PC-9 (cell line): ENCODE measurements around the gene SETD4. TPM values are rescaled to one million over a fixed set of nuclear protein-coding genes. Genes with fewer than 3 reads are reported as not detected.

Experiments used
- BruUV-seq: library from RNA; stranded (reverse); fragments of 400-500 nt; replicated peaks from 2 replicates; lab custom pipeline; 2021; lab: Mats Ljungman, UMichigan
- CTCF ChIA-PET: fragments of 300-600 bp; sonication (Branson Sonifier 250); formaldehyde crosslinking; loops from one replicate; lab custom pipeline; 2022; ENCODE audit warnings: antibody characterized with exemption; lab: Charles Lee
- POLR2A ChIA-PET: fragments of 300-600 bp; sonication (Branson Sonifier 250); formaldehyde crosslinking; loops from one replicate; lab custom pipeline; 2022; ENCODE audit warnings: antibody characterized with exemption; ENCODE audit not compliant: unreplicated experiment; lab: Charles Lee
- DNase-seq, 2 experiments: peaks; one replicate each; pipeline versions ENCODE4 v3.0.0 to v3.0.0-alpha.2; 2015 to 2022; ENCODE audit warnings: mixed read lengths in 1 of 2
- H2AFZ ChIP-seq: fragments of 200-600 bp; sonication (generic); 2 replicates; pipeline ENCODE4 v1.8.1; 2017; ENCODE audit warnings: antibody characterized with exemption
- H3F3A ChIP-seq: fragments of 200-600 bp; sonication (generic); 2 replicates; pipeline ENCODE4 v1.8.1; 2017; ENCODE audit warnings: antibody characterized with exemption, mild to moderate bottlenecking, low read depth; ENCODE audit not compliant: insufficient read depth
- H3K27ac ChIP-seq: fragments of 200-600 bp; sonication (generic); 2 replicates; pipeline ENCODE4 v1.6.1; 2016; ENCODE audit warnings: mixed run types
- H3K27me3 ChIP-seq: fragments of 200-600 bp; sonication (generic); 2 replicates; pipeline ENCODE4 v1.6.1; 2016; ENCODE audit warnings: low read depth, mixed run types; ENCODE audit not compliant: insufficient read depth
- H3K36me3 ChIP-seq: fragments of 200-600 bp; sonication (generic); 2 replicates; pipeline ENCODE4 v1.6.1; 2016; ENCODE audit warnings: low read depth, mixed run types
- H3K4me1 ChIP-seq: fragments of 200-600 bp; sonication (generic); replicated peaks from 2 replicates; pipeline ENCODE4 v1.6.1; 2016; ENCODE audit warnings: mixed run types; ENCODE audit not compliant: insufficient read depth
- H3K4me2 ChIP-seq: fragments of 200-600 bp; sonication (generic); 2 replicates; pipeline ENCODE4 v1.6.1; 2017; ENCODE audit warnings: mixed run types
- H3K4me3 ChIP-seq: fragments of 200-600 bp; sonication (generic); 2 replicates; pipeline ENCODE4 v1.6.1; 2016; ENCODE audit warnings: mixed run types
- H3K79me2 ChIP-seq: fragments of 200-600 bp; sonication (generic); 2 replicates; pipeline ENCODE4 v1.6.1; 2017; ENCODE audit warnings: low read depth, mixed run types
- H3K9me2 ChIP-seq: fragments of 200-600 bp; sonication (generic); 2 replicates; pipeline ENCODE4 v1.8.1; 2017; ENCODE audit warnings: mild to moderate bottlenecking; ENCODE audit not compliant: insufficient read depth
- H3K9me3 ChIP-seq: fragments of 200-600 bp; sonication (generic); 2 replicates; pipeline ENCODE4 v1.8.1; 2016; ENCODE audit warnings: low read depth; ENCODE audit not compliant: insufficient read depth
- H4K20me1 ChIP-seq: fragments of 200-600 bp; sonication (generic); 2 replicates; pipeline ENCODE4 v1.8.1; 2017; ENCODE audit not compliant: insufficient read depth
- CTCF ChIP-seq: fragments of 200-600 bp; sonication (generic); conservative IDR thresholded peaks from 2 replicates; pipeline ENCODE4 v1.6.1; 2017; ENCODE audit warnings: mixed run types, antibody characterized with exemption, mild to moderate bottlenecking, moderate library complexity
- EZH2 ChIP-seq: fragments of 200-600 bp; sonication (generic); IDR thresholded peaks from 2 replicates; pipeline ENCODE4 v1.8.0; 2017; ENCODE audit warnings: antibody characterized with exemption, low read depth
- intact Hi-C: fragments of 100-400 bp; cut with micrococcal nuclease; formaldehyde crosslinking; loops from one replicate; pipeline ENCODE4 v1.10.0; 2022; ENCODE audit not compliant: unreplicated experiment
- total RNA-seq: library from RNA; stranded (reverse); gene quantifications from 2 replicates; pipeline ENCODE4 v1.2.3, GENCODE V29; 2021

The SETD4 gene
- total RNA-seq, 1 experiment from 2014 or later, result 27.3 TPM

- Histone ChIP-seq H3K27me3 (no peaks in the 10 kb centered on the region), H3K27ac (no peak overlapping the region), H3K4me1 (no peaks in the 10 kb centered on the region), H3K4me3 (no peak overlapping the region), H4K20me1 (no peaks in the 10 kb centered on the region), H2AFZ (no peak overlapping the region), H3K4me2 (no peak overlapping the region), H3F3A (no peaks in the 10 kb centered on the region), H3K9me3 (no peaks in the 10 kb centered on the region), H3K9me2 (no peaks in the 10 kb centered on the region), H3K36me3 (no peaks in the 10 kb centered on the region), H3K79me2 (no peaks in the 10 kb centered on the region)
- intact Hi-C loops, result no loop called here
- CTCF ChIA-PET, result no interaction called here
- TF ChIP-seq EZH2 (no peak), CTCF (no peak)
- BruUV-seq, result no TSS peak
- POLR2A ChIA-PET, result no interaction called here
- no peak for DNase-seq
Measured at GRCh38 chr21:36097427-36098181, 37.3 kb upstream of the SETD4 start.

GRCh38 chr21:36096398-36097290 is 36.3 kb upstream of the SETD4 start:
- no peaks in the 10 kb centered on the region for H3K79me2 ChIP-seq
- H3K27ac ChIP-seq, result no peak overlapping the region
- TF ChIP-seq EZH2, result no peak
- no peak for TF ChIP-seq CTCF
- no peaks in the 10 kb centered on the region for H4K20me1 ChIP-seq
- POLR2A ChIA-PET, result no interaction called here
- CTCF ChIA-PET, result no interaction called here
- intact Hi-C loops, result no loop called here
- no peak overlapping the region for H3K4me3 ChIP-seq
- DNase-seq, result no peak
- H3K9me3 ChIP-seq, result no peaks in the 10 kb centered on the region
- BruUV-seq, result no TSS peak
- no peak overlapping the region for H3K4me2 ChIP-seq
- H3K9me2 ChIP-seq, result no peaks in the 10 kb centered on the region
- H2AFZ ChIP-seq, result no peak overlapping the region
- no peaks in the 10 kb centered on the region for H3F3A ChIP-seq
- H3K4me1 ChIP-seq, result no peaks in the 10 kb centered on the region
- H3K36me3 ChIP-seq, result no peaks in the 10 kb centered on the region
- H3K27me3 ChIP-seq, result no peaks in the 10 kb centered on the region

GRCh38 chr21:36093512-36093911 is 33.2 kb upstream of the SETD4 start:
- Histone ChIP-seq H4K20me1 (no peaks in the 10 kb centered on the region), H3K4me3 (no peak overlapping the region), H3K4me2 (no peak overlapping the region), H3K9me2 (no peaks in the 10 kb centered on the region), H3K79me2 (no peaks in the 10 kb centered on the region), H3K27me3 (no peaks in the 10 kb centered on the region), H3K36me3 (no peaks in the 10 kb centered on the region), H3F3A (no peaks in the 10 kb centered on the region), H3K27ac (no peak overlapping the region), H2AFZ (no peak overlapping the region), H3K9me3 (no peaks in the 10 kb centered on the region), H3K4me1 (no peaks in the 10 kb centered on the region)
- TF ChIP-seq EZH2 (no peak), CTCF (no peak)
- intact Hi-C loops, result no loop called here
- no peak for DNase-seq
- ChIA-PET CTCF (no interaction called here), POLR2A (no interaction called here)
- BruUV-seq, result no TSS peak
